HAP-1 (cell line): ENCODE results near the gene KLRF2.

Experiments used
- DNase-seq, 2 experiments: peaks; one replicate each; pipeline ENCODE4 v3.0.0-alpha.2; 2016 to 2020; ENCODE audit warnings: low spot score in 2 of 2
- H3K27me3 ChIP-seq: fragments of 250-450 bp; sonication (Bioruptor Pico); 2 replicates; pipeline ENCODE4 v1.5.1; 2020; ENCODE audit warnings: low read depth, mild to moderate bottlenecking, moderate library complexity
- H3K36me3 ChIP-seq: fragments of 250-450 bp; sonication (Bioruptor Pico); replicated peaks from 2 replicates; pipeline ENCODE4 v1.5.1; 2020; ENCODE audit warnings: mild to moderate bottlenecking
- H3K4me1 ChIP-seq: fragments of 250-450 bp; sonication (Bioruptor Pico); 2 replicates; pipeline ENCODE4 v1.5.1; 2020; ENCODE audit warnings: mild to moderate bottlenecking
- H3K4me3 ChIP-seq: fragments of 250-450 bp; sonication (Bioruptor Pico); 2 replicates; pipeline ENCODE4 v1.5.1; 2020; ENCODE audit warnings: mild to moderate bottlenecking, moderate library complexity
- H3K9me3 ChIP-seq: fragments of 250-450 bp; sonication (Bioruptor Pico); 2 replicates; pipeline ENCODE4 v1.5.1; 2020; ENCODE audit warnings: mild to moderate bottlenecking, moderate library complexity
- in situ Hi-C: fragments of 300-500 bp; cut with MboI; formaldehyde crosslinking; loops from 3 replicates; pipeline ENCODE4 v1.14.3; 2020; ENCODE audit warnings: low sequenced_read_pairs, inconsistent platforms, mixed read lengths

KLRF2 gene

GRCh38 chr12:9931245-9931644 lies 50.0 kb downstream of the KLRF2 start:
- no peaks in the 10 kb centered on the region for H3K9me3 ChIP-seq
- in situ Hi-C loops = no loop called here
- DNase-seq = no peak
- no peak overlapping the region for H3K4me3 ChIP-seq
- H3K36me3 ChIP-seq = no peaks in the 10 kb centered on the region
- H3K4me1 ChIP-seq = no peaks in the 10 kb centered on the region
- H3K27me3 ChIP-seq = no peaks in the 10 kb centered on the region

GRCh38 chr12:9932270-9932669 lies 51.0 kb downstream of the KLRF2 start, which contains the start of gene CLEC2A:
TSS of gene CLEC2A (minus strand) at chr12:9932370. CDS start at chr12:9932329, 41 bp downstream.
- H3K4me3 ChIP-seq = no peak within 1 kb of the TSS
- in situ Hi-C loops = no loop called here
- no peak for DNase-seq

GRCh38 chr12:9933958-9934357 lies 52.7 kb downstream of the KLRF2 start:
- H3K9me3 ChIP-seq = no peaks in the 10 kb centered on the region
- in situ Hi-C loops = no loop called here
- H3K36me3 ChIP-seq = no peaks in the 10 kb centered on the region
- DNase-seq = no peak
- H3K4me3 ChIP-seq = no peak overlapping the region
- no peaks in the 10 kb centered on the region for H3K4me1 ChIP-seq
- no peaks in the 10 kb centered on the region for H3K27me3 ChIP-seq

More at GRCh38 chr12:9932270-9932669, 51.0 kb downstream of the KLRF2 start, which contains the start of gene CLEC2A:
- H3K27me3 ChIP-seq = no peaks in the 10 kb centered on the region
- no peaks in the 10 kb centered on the region for H3K4me1 ChIP-seq
- H3K36me3 ChIP-seq = no peaks in the 10 kb centered on the region
- H3K9me3 ChIP-seq = no peaks in the 10 kb centered on the region

- Histone ChIP-seq H3K4me1 (no peaks in the 10 kb centered on the region), H3K36me3 (no peaks in the 10 kb centered on the region), H3K9me3 (no peaks in the 10 kb centered on the region), H3K27me3 (no peaks in the 10 kb centered on the region), H3K4me3 (no peak overlapping the region)
- in situ Hi-C loops = no loop called here
- DNase-seq = no peak
Observed at GRCh38 chr12:9935026-9935425, 53.7 kb downstream of the KLRF2 start.

GRCh38 chr12:9936591-9936990 lies 55.3 kb downstream of the KLRF2 start:
- Histone ChIP-seq H3K36me3 (no peaks in the 10 kb centered on the region), H3K4me3 (no peak overlapping the region), H3K27me3 (no peaks in the 10 kb centered on the region), H3K9me3 (no peaks in the 10 kb centered on the region), H3K4me1 (no peaks in the 10 kb centered on the region)
- in situ Hi-C loops = no loop called here
- DNase-seq = no peak

- Histone ChIP-seq H3K4me1 (no peaks in the 10 kb centered on the region), H3K9me3 (no peaks in the 10 kb centered on the region), H3K27me3 (no peaks in the 10 kb centered on the region), H3K36me3 (no peaks in the 10 kb centered on the region), H3K4me3 (no peak overlapping the region)
- DNase-seq = no peak
- in situ Hi-C loops = no loop called here
Observed at GRCh38 chr12:9940375-9940774, 59.1 kb downstream of the KLRF2 start.

- DNase-seq = no peak
- H3K4me3 ChIP-seq = no peak overlapping the region
- no peaks in the 10 kb centered on the region for H3K36me3 ChIP-seq
- H3K9me3 ChIP-seq = no peaks in the 10 kb centered on the region
- no peaks in the 10 kb centered on the region for H3K4me1 ChIP-seq
- in situ Hi-C loops = no loop called here
- H3K27me3 ChIP-seq = no peaks in the 10 kb centered on the region
Observed at GRCh38 chr12:9941838-9942237, 60.5 kb downstream of the KLRF2 start.

- H3K4me3 ChIP-seq = no peak overlapping the region
- no peak for DNase-seq
- in situ Hi-C loops = no loop called here
- no peaks in the 10 kb centered on the region for H3K27me3 ChIP-seq
- no peaks in the 10 kb centered on the region for H3K36me3 ChIP-seq
- H3K9me3 ChIP-seq = no peaks in the 10 kb centered on the region
- no peaks in the 10 kb centered on the region for H3K4me1 ChIP-seq
Observed at GRCh38 chr12:9943240-9943639, 62.0 kb downstream of the KLRF2 start.

- no peaks in the 10 kb centered on the region for H3K9me3 ChIP-seq
- H3K36me3 ChIP-seq = no peaks in the 10 kb centered on the region
- DNase-seq = no peak
- in situ Hi-C loops = no loop called here
- no peak overlapping the region for H3K4me3 ChIP-seq
- H3K4me1 ChIP-seq = no peaks in the 10 kb centered on the region
- no peaks in the 10 kb centered on the region for H3K27me3 ChIP-seq
Observed at GRCh38 chr12:9944391-9944790, 63.1 kb downstream of the KLRF2 start.
